Measurements from ENCODE around the gene FAM89A. TPM values are rescaled to one million over a fixed set of nuclear protein-coding genes. Genes with fewer than 3 reads are reported as not detected.
"Not testable (repeated sequence)": the region's sequence is repeated elsewhere in the genome, so short reads cannot be mapped to it uniquely, and the experiment has no call there.

Gene FAM89A
- total RNA-seq, 1 experiment from 2014 or later: 23.6 TPM

DNA sequence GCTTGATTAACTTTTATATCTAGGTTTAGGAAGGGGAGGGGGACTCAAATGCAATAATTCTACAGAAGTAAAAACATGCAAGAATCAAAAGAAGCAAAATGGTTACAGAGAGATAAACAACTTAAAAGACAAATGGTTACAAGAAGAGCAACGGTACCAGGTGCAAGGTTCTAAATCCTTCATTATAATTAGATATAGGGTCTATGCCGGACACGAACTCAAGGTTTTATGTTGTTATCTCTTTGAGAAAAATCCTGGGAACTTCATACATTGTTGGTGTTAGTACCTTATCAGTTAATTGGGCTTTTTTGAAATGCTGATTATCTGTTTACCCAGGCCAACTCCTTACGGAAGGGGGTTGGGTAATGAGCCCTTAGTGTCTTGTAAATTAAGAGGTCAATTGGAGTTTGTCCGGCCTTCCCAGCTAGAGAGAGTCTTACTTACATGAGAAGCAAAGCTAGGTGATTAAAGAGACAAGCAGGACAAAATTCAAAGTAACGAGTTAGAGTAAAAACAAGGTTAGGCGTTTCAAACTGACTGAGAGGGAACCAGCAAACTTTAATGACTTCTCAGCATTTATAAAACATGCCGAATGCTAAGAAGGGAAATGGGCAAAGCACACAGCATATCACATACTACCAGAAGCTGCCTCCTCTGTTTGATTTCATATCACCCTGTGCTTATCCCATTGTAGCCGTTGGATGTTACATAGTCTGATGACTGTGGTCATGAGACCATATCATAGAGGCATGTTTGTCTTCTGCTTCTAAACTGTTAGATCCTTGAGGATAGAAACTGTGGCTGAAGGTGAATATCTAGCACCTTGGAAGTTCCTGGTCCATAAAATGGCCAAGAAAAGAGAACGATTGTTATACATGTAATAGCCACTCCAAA, 55.2 kb downstream of the FAM89A start:
- DNase-seq (ENCODE audit: low read depth, low spot score); H3K9ac ChIP-seq (ENCODE audit: low read length); H3K9me2 ChIP-seq (ENCODE audit: insufficient read depth); H4K20me1 ChIP-seq (ENCODE audit: insufficient read depth); BruUV-seq (replicated peaks); H3K36me3 ChIP-seq (ENCODE audit: control insufficient read depth in 1 of 2, insufficient read depth in 2 of 2, low read length in 2 of 2); POLR2A ChIA-PET; H3K4me3 ChIP-seq (replicated peaks in 1 of 2; ENCODE audit: low read depth in 1 of 2, low read length in 2 of 2); intact Hi-C loops (cut with micrococcal nuclease); CTCF ChIA-PET; ATAC-seq; H3K27me3 ChIP-seq (ENCODE audit: insufficient read depth, low read length); RAD21 ChIA-PET (ENCODE audit: low non-redundant PET in 1 of 2, low total read pairs in 2 of 2, uncharacterized antibody in 2 of 2, unreplicated experiment in 2 of 2); H3K9me3 ChIP-seq (ENCODE audit: control insufficient read depth in 1 of 2, insufficient read depth in 1 of 2, low read depth in 1 of 2, low read length in 2 of 2); H3K27ac ChIP-seq (ENCODE audit: low read depth, low read length); H3K4me2 ChIP-seq (ENCODE audit: low read length); H2AFZ ChIP-seq (ENCODE audit: low read depth, low read length, poor library complexity, severe bottlenecking); H3K4me1 ChIP-seq (ENCODE audit: control insufficient read depth in 1 of 2, insufficient read depth in 2 of 2, low read length in 2 of 2): not testable (repeated sequence)
- peaks cover 28% of the 10 kb centered on the region for H3K79me2 ChIP-seq (ENCODE audit: insufficient read depth, low read length)

DNA sequence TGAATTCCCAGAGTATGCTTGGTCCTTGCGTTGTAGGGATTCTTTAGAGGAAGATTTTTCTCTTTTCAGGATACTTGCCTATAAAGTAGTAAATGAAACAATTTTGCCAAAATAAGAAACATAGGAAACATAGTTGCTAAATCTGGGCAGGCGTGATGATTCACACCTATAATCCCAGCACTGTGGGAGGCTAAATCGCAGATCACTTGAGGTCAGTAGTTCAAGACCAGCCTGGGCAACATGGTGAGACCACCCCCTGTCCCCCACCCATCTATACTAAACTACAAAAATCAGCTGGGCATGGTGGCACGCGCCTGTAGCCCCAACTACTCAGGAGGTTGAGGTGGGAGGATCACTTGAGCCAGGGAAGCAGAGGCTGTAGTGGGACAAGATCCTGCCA, 56.2 kb downstream of the FAM89A start:
- RAD21 ChIA-PET (ENCODE audit: low non-redundant PET in 1 of 2, low total read pairs in 2 of 2, uncharacterized antibody in 2 of 2, unreplicated experiment in 2 of 2): no interaction called here
- CTCF ChIA-PET: no interaction called here
- Histone ChIP-seq H3K27me3 (ENCODE audit: insufficient read depth, low read length) (no peaks in the 10 kb centered on the region), H3K4me1 (ENCODE audit: control insufficient read depth in 1 of 2, insufficient read depth in 2 of 2, low read length in 2 of 2) (peaks cover 0 to 5% of the 10 kb centered on the region in 2 experiments; a peak in 1 of 4 replicates), H4K20me1 (ENCODE audit: insufficient read depth) (0 out of 2 replicates have a peak, but pooled peaks cover 3% of the 10 kb centered on the region), H3K9ac (ENCODE audit: low read length) (no peak overlapping the region), H3K79me2 (ENCODE audit: insufficient read depth, low read length) (peaks cover 36% of the 10 kb centered on the region), H3K4me3 (replicated peaks in 1 of 2; ENCODE audit: low read depth in 1 of 2, low read length in 2 of 2) (no peak overlapping the region), H3K27ac (ENCODE audit: low read depth, low read length) (no peak overlapping the region), H3K4me2 (ENCODE audit: low read length) (no peak overlapping the region), H3K36me3 (ENCODE audit: control insufficient read depth in 1 of 2, insufficient read depth in 2 of 2, low read length in 2 of 2) (no peaks in the 10 kb centered on the region), H3K9me2 (ENCODE audit: insufficient read depth) (no peaks in the 10 kb centered on the region), H3K9me3 (ENCODE audit: control insufficient read depth in 1 of 2, insufficient read depth in 1 of 2, low read depth in 1 of 2, low read length in 2 of 2) (no peaks in the 10 kb centered on the region), H2AFZ (ENCODE audit: low read depth, low read length, poor library complexity, severe bottlenecking) (no peak overlapping the region)
- no peak for TF ChIP-seq RAD21 (IDR thresholded peaks at IDR 0.05; ENCODE audit: low read depth)
- no peak for TF ChIP-seq FOSL1 (IDR thresholded peaks at IDR 0.05; ENCODE audit: low read depth)
- TF ChIP-seq ZFX (IDR thresholded peaks at IDR 0.05): no peak
- no peak for TF ChIP-seq YY1 (IDR thresholded peaks at IDR 0.05; ENCODE audit: extremely low read depth, insufficient replicate concordance, low read depth, low read length)
- TF ChIP-seq SIN3A (IDR thresholded peaks at IDR 0.05; ENCODE audit: low read depth): no peak
- ATAC-seq (no peak), DNase-seq (ENCODE audit: low read depth, low spot score) (no peak)
- POLR2A ChIA-PET: no interaction called here
- intact Hi-C loops (cut with micrococcal nuclease): no loop called here
- no TSS peak for BruUV-seq (replicated peaks)

Measured in HCT116 (cell line).